ENCODE measurements around the gene DOCK3.

The DOCK3 gene

GRCh38 chr3:50655009-50655830 is 19.5 kb upstream of the DOCK3 start:
- Histone ChIP-seq H3K27me3 (replicated peaks; ENCODE audit: insufficient read depth, low read length) (no peaks in the 10 kb centered on the region), H3K4me3 (ENCODE audit: low read length) (no peak overlapping the region), H3K4me1 (ENCODE audit: low read length) (no peaks in the 10 kb centered on the region), H4K20me1 (ENCODE audit: insufficient read depth, low read length) (no peaks in the 10 kb centered on the region), H3K9me3 (replicated peaks; ENCODE audit: insufficient read depth, low read length) (no peaks in the 10 kb centered on the region), H3K4me2 (ENCODE audit: low read depth, low read length) (no peak overlapping the region), H3K9me2 (replicated peaks; ENCODE audit: insufficient read depth, low read length) (no peaks in the 10 kb centered on the region), H2AFZ (ENCODE audit: low read length) (no peak overlapping the region), H3F3A (ENCODE audit: insufficient read depth, low read length) (no peaks in the 10 kb centered on the region), H3K36me3 (replicated peaks; ENCODE audit: insufficient read depth, low read length) (no peaks in the 10 kb centered on the region), H3K79me2 (ENCODE audit: low read length) (no peaks in the 10 kb centered on the region), H3K9ac (ENCODE audit: low read length) (no peak overlapping the region), H3K27ac (ENCODE audit: low read length) (no peak overlapping the region)
- TF ChIP-seq EZH2 (optimal IDR thresholded peaks at IDR 0.05; ENCODE audit: low read depth, low read length) (no peak), EZH2phosphoT487 (IDR thresholded peaks at IDR 0.05; ENCODE audit: low read length) (no peak), CTCF (IDR thresholded peaks at IDR 0.05; ENCODE audit: low read length) (no peak)
- DNase-seq, result no peak

GRCh38 chr3:50656417-50657195 is 18.1 kb upstream of the DOCK3 start:
- Histone ChIP-seq H3K27ac (ENCODE audit: low read length) (no peak overlapping the region), H3K9me3 (replicated peaks; ENCODE audit: insufficient read depth, low read length) (no peaks in the 10 kb centered on the region), H3K27me3 (replicated peaks; ENCODE audit: insufficient read depth, low read length) (no peaks in the 10 kb centered on the region), H2AFZ (ENCODE audit: low read length) (no peak overlapping the region), H4K20me1 (ENCODE audit: insufficient read depth, low read length) (no peaks in the 10 kb centered on the region), H3K4me2 (ENCODE audit: low read depth, low read length) (no peak overlapping the region), H3K9me2 (replicated peaks; ENCODE audit: insufficient read depth, low read length) (no peaks in the 10 kb centered on the region), H3K36me3 (replicated peaks; ENCODE audit: insufficient read depth, low read length) (no peaks in the 10 kb centered on the region), H3K4me3 (ENCODE audit: low read length) (no peak overlapping the region), H3K79me2 (ENCODE audit: low read length) (no peaks in the 10 kb centered on the region), H3K9ac (ENCODE audit: low read length) (no peak overlapping the region), H3K4me1 (ENCODE audit: low read length) (no peaks in the 10 kb centered on the region), H3F3A (ENCODE audit: insufficient read depth, low read length) (no peaks in the 10 kb centered on the region)
- no peak for DNase-seq
- no peak for TF ChIP-seq CTCF (IDR thresholded peaks at IDR 0.05; ENCODE audit: low read length)
- no peak for TF ChIP-seq EZH2phosphoT487 (IDR thresholded peaks at IDR 0.05; ENCODE audit: low read length)
- TF ChIP-seq EZH2 (optimal IDR thresholded peaks at IDR 0.05; ENCODE audit: low read depth, low read length), result no peak

GRCh38 chr3:50657407-50657806 is 17.3 kb upstream of the DOCK3 start:
- no peaks in the 10 kb centered on the region for H3K36me3 ChIP-seq (replicated peaks; ENCODE audit: insufficient read depth, low read length)
- DNase-seq, result no peak
- no peaks in the 10 kb centered on the region for H3F3A ChIP-seq (ENCODE audit: insufficient read depth, low read length)
- no peak overlapping the region for H3K27ac ChIP-seq (ENCODE audit: low read length)
- no peak overlapping the region for H3K4me2 ChIP-seq (ENCODE audit: low read depth, low read length)
- no peaks in the 10 kb centered on the region for H3K9me3 ChIP-seq (replicated peaks; ENCODE audit: insufficient read depth, low read length)
- H3K79me2 ChIP-seq (ENCODE audit: low read length), result no peaks in the 10 kb centered on the region
- no peak overlapping the region for H2AFZ ChIP-seq (ENCODE audit: low read length)
- no peak overlapping the region for H3K9ac ChIP-seq (ENCODE audit: low read length)
- TF ChIP-seq CTCF (IDR thresholded peaks at IDR 0.05; ENCODE audit: low read length) (no peak), EZH2 (optimal IDR thresholded peaks at IDR 0.05; ENCODE audit: low read depth, low read length) (no peak), EZH2phosphoT487 (IDR thresholded peaks at IDR 0.05; ENCODE audit: low read length) (no peak)
- no peaks in the 10 kb centered on the region for H3K9me2 ChIP-seq (replicated peaks; ENCODE audit: insufficient read depth, low read length)
- no peaks in the 10 kb centered on the region for H3K27me3 ChIP-seq (replicated peaks; ENCODE audit: insufficient read depth, low read length)
- no peak overlapping the region for H3K4me3 ChIP-seq (ENCODE audit: low read length)
- no peaks in the 10 kb centered on the region for H3K4me1 ChIP-seq (ENCODE audit: low read length)
- H4K20me1 ChIP-seq (ENCODE audit: insufficient read depth, low read length), result no peaks in the 10 kb centered on the region
